Mesenchymal stem cell (in vitro differentiated cells and primary cell): ENCODE measurements around the gene MDP1.

Experiments
- DNase-seq: peaks from one replicate; pipeline ENCODE4 v3.0.0-alpha.2; 2013
- H2AFZ ChIP-seq: one replicate; pipeline ENCODE4 v1.6.1; 2013; ENCODE audit warnings: low read depth, mild to moderate bottlenecking, control low read depth, inconsistent platforms, low read length, moderate library complexity
- H2AK5ac ChIP-seq: 2 replicates; pipeline ENCODE4 v1.6.1; 2013; ENCODE audit warnings: low read length, moderate library complexity, mild to moderate bottlenecking, inconsistent platforms; ENCODE audit not compliant: severe bottlenecking
- H2BK120ac ChIP-seq: one replicate; pipeline ENCODE4 v1.6.1; 2013; ENCODE audit warnings: low read depth, mild to moderate bottlenecking, inconsistent platforms, low read length, moderate library complexity
- H2BK12ac ChIP-seq, 2 experiments: one replicate each; pipeline ENCODE4 v1.6.1; 2013; ENCODE audit warnings: inconsistent platforms in 2 of 2, low read length in 2 of 2, mild to moderate bottlenecking in 2 of 2, moderate library complexity in 2 of 2, control low read depth in 1 of 2
- H2BK15ac ChIP-seq: one replicate; pipeline ENCODE4 v1.6.1; 2013; ENCODE audit warnings: mild to moderate bottlenecking, low read depth, inconsistent platforms; ENCODE audit not compliant: poor library complexity, severe bottlenecking
- H2BK5ac ChIP-seq: 2 replicates; pipeline ENCODE4 v1.6.1; 2013; ENCODE audit warnings: low read depth, mild to moderate bottlenecking, low read length, control low read depth, inconsistent platforms; ENCODE audit not compliant: poor library complexity, severe bottlenecking
- H3K14ac ChIP-seq, 2 experiments: one replicate each; pipeline ENCODE4 v1.6.1; 2013; ENCODE audit warnings: inconsistent platforms in 2 of 2, low read length in 2 of 2, control low read depth in 1 of 2, mild to moderate bottlenecking in 1 of 2, moderate library complexity in 1 of 2
- H3K18ac ChIP-seq, 2 experiments: one replicate each; pipeline ENCODE4 v1.6.1; 2013; ENCODE audit warnings: inconsistent platforms in 2 of 2, low read length in 2 of 2, control low read depth in 1 of 2, low read depth in 1 of 2, mild to moderate bottlenecking in 1 of 2
- H3K23ac ChIP-seq, 2 experiments: one replicate each; pipeline ENCODE4 v1.6.1; 2013; ENCODE audit warnings: inconsistent platforms in 2 of 2, low read length in 2 of 2, mild to moderate bottlenecking in 2 of 2, moderate library complexity in 2 of 2, control low read depth in 1 of 2
- H3K27ac ChIP-seq: 2 replicates; pipeline ENCODE4 v1.5.1; 2013; ENCODE audit warnings: mild to moderate bottlenecking, moderate library complexity, low read length, control low read depth, inconsistent platforms; ENCODE audit not compliant: poor library complexity, severe bottlenecking
- H3K27me3 ChIP-seq, 2 experiments: 2 replicates each; pipeline versions ENCODE4 v1.6.1 to v1.7.0; 2013; ENCODE audit warnings: low read length in 2 of 2, mild to moderate bottlenecking in 2 of 2, moderate library complexity in 2 of 2, control low read depth in 1 of 2, inconsistent platforms in 1 of 2; ENCODE audit not compliant: control insufficient read depth in 1 of 2, insufficient read depth in 1 of 2
- H3K36me3 ChIP-seq, 2 experiments: 2 replicates each; pipeline versions ENCODE4 v1.6.1 to v1.7.0; 2013; ENCODE audit warnings: low read length in 2 of 2, control low read depth in 1 of 2, inconsistent platforms in 1 of 2, low read depth in 1 of 2, mild to moderate bottlenecking in 1 of 2; ENCODE audit not compliant: insufficient read depth in 2 of 2, control insufficient read depth in 1 of 2
- H3K4ac ChIP-seq, 2 experiments: one replicate each; pipeline ENCODE4 v1.6.1; 2013; ENCODE audit warnings: inconsistent platforms in 2 of 2, low read length in 2 of 2, mild to moderate bottlenecking in 2 of 2, moderate library complexity in 2 of 2, control low read depth in 1 of 2, low read depth in 1 of 2
- H3K4me1 ChIP-seq: 2 replicates; pipeline ENCODE4 v1.6.1; 2013; ENCODE audit warnings: low read depth, low read length, control low read depth; ENCODE audit not compliant: control insufficient read depth, insufficient read depth
- H3K4me2 ChIP-seq: 2 replicates; pipeline ENCODE4 v1.6.1; 2013; ENCODE audit warnings: low read length, mild to moderate bottlenecking, inconsistent platforms; ENCODE audit not compliant: poor library complexity, severe bottlenecking
- H3K4me3 ChIP-seq, 2 experiments: 2 replicates each; pipeline versions ENCODE4 v1.5.1 to v1.7.0; 2013; ENCODE audit warnings: low read length in 2 of 2, mild to moderate bottlenecking in 2 of 2, control low read depth in 1 of 2, low read depth in 1 of 2; ENCODE audit not compliant: insufficient read depth in 1 of 2
- H3K79me1 ChIP-seq: replicated peaks from 2 replicates; pipeline ENCODE4 v1.6.1; 2013; ENCODE audit warnings: mild to moderate bottlenecking, control low read depth, low read length, inconsistent platforms; ENCODE audit not compliant: poor library complexity, severe bottlenecking
- H3K9ac ChIP-seq: 2 replicates; pipeline ENCODE4 v1.7.0; 2013; ENCODE audit warnings: mild to moderate bottlenecking, low read length, moderate library complexity
- H3K9me3 ChIP-seq: 2 replicates; pipeline ENCODE4 v1.7.0; 2013; ENCODE audit warnings: mild to moderate bottlenecking, low read length; ENCODE audit not compliant: control insufficient read depth
- H4K8ac ChIP-seq: one replicate; pipeline ENCODE4 v1.6.1; 2013; ENCODE audit warnings: inconsistent platforms, mild to moderate bottlenecking, low read length, moderate library complexity
- H4K91ac ChIP-seq: one replicate; pipeline ENCODE4 v1.6.1; 2013; ENCODE audit warnings: mild to moderate bottlenecking, low read length, inconsistent platforms
- WGBS: methylation state at CpG from one replicate; pipeline ENCODE4 v1.1.7; 2013; ENCODE audit warnings: mixed read lengths; 5-methylcytosine and 5-hydroxymethylcytosine counted together

The MDP1 gene

GRCh38 chr14:24179961-24180796 is 35.7 kb downstream of the MDP1 start:
- Histone ChIP-seq H3K4ac (no peak overlapping the region), H3K23ac (no peak overlapping the region), H3K9ac (peak overlapping the region; percentile 83), H3K27ac (peak overlapping the region; percentile 73), H4K91ac (no peak overlapping the region), H3K14ac (no peak overlapping the region), H2BK120ac (no peak overlapping the region), H3K36me3 (peaks cover 90 to 93% of the 10 kb centered on the region in 2 experiments), H4K8ac (no peak overlapping the region), H2AFZ (no peak overlapping the region), H3K79me1 (peaks cover 30% of the 10 kb centered on the region), H2BK12ac (no peak overlapping the region), H3K27me3 (no peaks in the 10 kb centered on the region), H2BK15ac (no peak overlapping the region), H3K4me1 (peaks cover 16% of the 10 kb centered on the region), H2AK5ac (peak overlapping the region; percentile 19), H3K4me2 (no peak overlapping the region), H3K18ac (no peak overlapping the region), H3K9me3 (no peaks in the 10 kb centered on the region), H2BK5ac (no peak overlapping the region), H3K4me3 (no peak overlapping the region)
- 91% methylated on average over 15 of the region's 18 CpGs for WGBS
- peak; percentile 24 for DNase-seq

GRCh38 chr14:24179294-24179960 is 36.4 kb downstream of the MDP1 start:
- H3K4me1 ChIP-seq, result peaks cover 16% of the 10 kb centered on the region
- no peak overlapping the region for H4K91ac ChIP-seq
- H2BK5ac ChIP-seq, result peak overlapping the region; percentile 21
- H3K36me3 ChIP-seq, result peaks cover 85 to 93% of the 10 kb centered on the region in 2 experiments
- no peak overlapping the region for H2BK120ac ChIP-seq
- no peak overlapping the region for H3K18ac ChIP-seq
- no peaks in the 10 kb centered on the region for H3K27me3 ChIP-seq
- no peak for DNase-seq
- H3K4me2 ChIP-seq, result no peak overlapping the region
- WGBS, result 95% methylated on average over 14 of the region's 14 CpGs
- no peak overlapping the region for H2BK15ac ChIP-seq
- peak overlapping the region; percentile 83 for H3K9ac ChIP-seq
- H3K23ac ChIP-seq, result no peak overlapping the region
- no peak overlapping the region for H2AFZ ChIP-seq
- H3K4me3 ChIP-seq, result no peak overlapping the region
- no peaks in the 10 kb centered on the region for H3K9me3 ChIP-seq
- peaks cover 23% of the 10 kb centered on the region for H3K79me1 ChIP-seq
- H3K14ac ChIP-seq, result no peak overlapping the region
- H3K27ac ChIP-seq, result peak overlapping the region; percentile 73
- H2AK5ac ChIP-seq, result peak overlapping the region; percentile 19
- H2BK12ac ChIP-seq, result no peak overlapping the region
- no peak overlapping the region for H3K4ac ChIP-seq
- H4K8ac ChIP-seq, result no peak overlapping the region

GRCh38 chr14:24178399-24179178 is 37.3 kb downstream of the MDP1 start:
- Histone ChIP-seq H3K4me2 (no peak overlapping the region), H3K14ac (no peak overlapping the region), H4K91ac (no peak overlapping the region), H3K27ac (no peak overlapping the region), H4K8ac (no peak overlapping the region), H2BK120ac (no peak overlapping the region), H2AFZ (no peak overlapping the region), H3K79me1 (peaks cover 21% of the 10 kb centered on the region), H3K4ac (no peak overlapping the region), H3K18ac (no peak overlapping the region), H2BK15ac (no peak overlapping the region), H3K23ac (no peak overlapping the region), H3K36me3 (peaks cover 80 to 94% of the 10 kb centered on the region in 2 experiments), H3K9me3 (no peaks in the 10 kb centered on the region), H3K4me3 (no peak overlapping the region), H3K9ac (peak overlapping the region; percentile 83), H2BK5ac (no peak overlapping the region), H2BK12ac (no peak overlapping the region), H2AK5ac (no peak overlapping the region), H3K27me3 (no peaks in the 10 kb centered on the region), H3K4me1 (peaks cover 16% of the 10 kb centered on the region)
- 87% methylated on average over 10 of the region's 12 CpGs for WGBS
- DNase-seq, result no peak

- Histone ChIP-seq H3K9ac (no peak overlapping the region), H3K79me1 (peaks cover 20% of the 10 kb centered on the region), H3K27ac (no peak overlapping the region), H3K36me3 (peaks cover 80 to 94% of the 10 kb centered on the region in 2 experiments), H3K9me3 (no peaks in the 10 kb centered on the region), H3K4me3 (no peak overlapping the region), H3K4ac (no peak overlapping the region), H4K91ac (no peak overlapping the region), H2AFZ (no peak overlapping the region), H2BK120ac (no peak overlapping the region), H4K8ac (no peak overlapping the region), H2BK15ac (no peak overlapping the region), H3K4me1 (peaks cover 16% of the 10 kb centered on the region), H2BK5ac (no peak overlapping the region), H2BK12ac (no peak overlapping the region), H3K14ac (no peak overlapping the region), H3K4me2 (no peak overlapping the region), H3K18ac (no peak overlapping the region), H3K23ac (no peak overlapping the region), H3K27me3 (no peaks in the 10 kb centered on the region), H2AK5ac (no peak overlapping the region)
- DNase-seq, result no peak
- 96% methylated on average over 14 of the region's 14 CpGs for WGBS
These were observed 38.0 kb downstream of the MDP1 start for GRCh38 chr14:24177891-24178290.
